GM18858 (cell line): Measurements from ENCODE around the gene VGLL2.

ENCODE experiments used
- ATAC-seq: cut with Tn5 transposase; IDR thresholded peaks from one replicate; pipeline ENCODE4 v1.9.1; 2021; ENCODE audit not compliant: unreplicated experiment

Gene VGLL2

GRCh38 chr6:117268924-117269323 is 3.6 kb downstream of the VGLL2 start:
- no peak for ATAC-seq

DNA sequence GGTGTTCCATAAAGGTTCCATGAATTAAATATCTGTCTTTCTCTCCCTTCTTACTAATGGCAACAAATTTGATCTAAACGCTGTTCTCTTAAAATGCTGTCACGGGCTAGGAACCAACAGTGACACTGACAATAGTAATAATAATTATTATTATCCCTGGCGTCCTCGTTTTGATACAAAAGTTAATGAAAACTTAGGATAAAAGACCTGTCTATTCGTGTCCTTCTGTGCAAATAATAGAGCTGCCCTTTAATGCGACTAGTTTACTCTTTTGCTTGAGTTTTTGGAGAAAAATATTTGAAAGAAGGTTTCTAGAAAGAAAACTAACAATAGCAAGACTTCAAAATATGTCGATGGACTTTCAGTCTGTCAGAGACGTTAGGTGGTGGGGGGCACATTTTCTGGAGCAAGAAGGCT is 4.3 kb downstream of the VGLL2 start:
- ATAC-seq = no peak

DNA sequence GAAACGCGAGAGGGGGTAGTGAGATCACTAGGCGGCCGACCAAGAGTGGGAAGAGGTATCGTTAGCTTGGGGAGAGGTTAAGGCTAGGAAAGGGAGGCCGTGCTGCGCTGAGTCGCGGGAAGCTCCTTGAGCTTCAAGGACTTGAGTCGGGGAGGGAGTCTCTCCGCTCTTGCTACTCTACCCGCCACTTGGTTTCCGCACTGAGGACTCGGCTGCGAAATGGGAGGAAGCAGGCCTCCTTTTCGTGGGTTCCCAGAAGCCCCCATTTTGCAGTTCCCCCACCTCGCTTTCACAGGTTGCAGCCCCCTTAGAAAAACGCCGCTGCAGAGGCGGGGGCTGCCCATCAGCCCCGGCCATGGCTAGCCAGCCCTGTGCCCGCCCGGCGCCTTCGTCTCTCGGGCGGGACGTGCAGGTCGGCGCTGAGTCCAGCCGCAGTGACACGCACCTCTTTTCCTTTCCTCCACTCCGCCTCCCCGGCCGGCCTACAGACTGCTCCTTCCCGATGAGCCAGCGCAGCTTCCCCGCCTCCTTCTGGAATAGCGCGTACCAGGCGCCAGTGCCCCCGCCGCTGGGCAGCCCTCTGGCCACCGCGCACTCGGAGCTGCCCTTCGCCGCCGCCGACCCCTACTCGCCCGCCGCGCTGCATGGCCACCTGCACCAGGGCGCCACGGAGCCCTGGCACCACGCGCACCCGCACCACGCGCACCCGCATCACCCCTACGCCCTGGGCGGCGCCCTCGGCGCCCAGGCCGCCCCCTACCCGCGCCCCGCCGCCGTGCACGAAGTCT is 4.9 kb downstream of the VGLL2 start:
- ATAC-seq = no peak

DNA sequence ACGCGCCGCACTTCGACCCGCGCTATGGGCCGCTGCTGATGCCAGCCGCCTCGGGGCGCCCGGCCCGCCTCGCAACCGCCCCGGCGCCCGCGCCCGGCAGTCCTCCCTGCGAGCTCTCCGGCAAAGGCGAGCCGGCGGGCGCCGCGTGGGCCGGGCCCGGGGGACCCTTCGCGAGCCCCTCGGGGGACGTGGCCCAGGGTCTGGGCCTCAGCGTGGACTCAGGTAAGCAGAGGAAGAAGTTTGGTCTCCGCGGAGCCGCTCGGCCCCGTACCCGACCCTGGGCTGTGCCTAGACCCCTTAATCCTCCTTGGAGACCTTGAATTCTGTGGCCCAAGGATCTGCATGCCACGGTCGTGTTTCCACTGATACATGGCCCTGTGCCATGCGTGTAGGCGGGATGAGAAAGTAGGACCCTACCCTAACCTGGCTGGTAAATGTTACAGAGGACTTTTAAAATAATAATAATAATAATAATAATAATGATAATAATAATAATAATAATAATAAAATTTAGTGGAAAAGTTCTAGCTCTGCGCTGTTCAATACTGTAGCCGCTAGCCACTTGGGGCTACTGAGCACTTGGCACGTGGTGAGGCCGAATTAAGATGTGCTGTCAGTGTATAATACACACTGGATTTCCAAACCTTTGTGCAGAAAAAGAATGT is 5.6 kb downstream of the VGLL2 start:
- no peak for ATAC-seq

DNA sequence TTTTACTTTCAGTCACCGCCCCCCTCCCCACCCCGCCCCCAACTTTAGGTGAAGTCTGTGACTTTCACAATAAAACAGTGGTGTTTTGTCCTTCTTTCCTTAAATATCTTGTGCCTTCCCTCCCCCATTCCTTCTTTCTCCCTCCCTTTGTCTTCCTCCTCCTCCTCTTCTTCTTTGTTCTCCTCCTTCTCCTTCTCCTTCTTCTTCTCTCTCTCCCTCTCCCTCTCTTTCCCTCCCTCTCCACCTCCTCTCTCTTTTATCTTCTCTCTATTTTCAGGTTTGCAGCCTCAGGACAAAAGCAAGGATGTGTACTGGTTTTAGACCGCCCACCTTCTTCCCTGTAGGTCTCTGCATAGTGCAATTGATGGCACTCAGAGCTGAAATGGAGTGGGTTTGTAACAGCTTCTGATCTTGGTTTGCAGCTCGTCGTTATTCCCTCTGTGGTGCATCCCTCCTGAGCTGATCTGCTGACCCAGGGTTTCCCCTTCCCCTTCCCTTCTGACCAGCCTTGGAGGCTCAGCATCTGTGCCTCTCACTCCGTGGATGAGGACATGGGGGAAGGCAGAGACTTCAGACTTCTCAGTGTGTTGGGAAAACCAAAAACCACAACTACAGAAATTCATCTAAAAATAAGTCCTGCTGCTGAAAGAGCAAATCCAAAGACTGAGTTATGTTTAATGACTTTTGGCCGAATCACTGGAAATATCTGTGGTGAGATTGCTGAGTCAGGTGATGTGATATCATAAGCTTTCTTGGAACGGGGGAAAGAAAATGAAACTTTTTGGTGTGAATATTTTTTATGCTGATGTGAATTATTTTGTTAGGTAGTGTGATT is 6.9 kb downstream of the VGLL2 start:
- no peak for ATAC-seq

GRCh38 chr6:117272891-117273290 is 7.5 kb downstream of the VGLL2 start:
- ATAC-seq = no peak

DNA sequence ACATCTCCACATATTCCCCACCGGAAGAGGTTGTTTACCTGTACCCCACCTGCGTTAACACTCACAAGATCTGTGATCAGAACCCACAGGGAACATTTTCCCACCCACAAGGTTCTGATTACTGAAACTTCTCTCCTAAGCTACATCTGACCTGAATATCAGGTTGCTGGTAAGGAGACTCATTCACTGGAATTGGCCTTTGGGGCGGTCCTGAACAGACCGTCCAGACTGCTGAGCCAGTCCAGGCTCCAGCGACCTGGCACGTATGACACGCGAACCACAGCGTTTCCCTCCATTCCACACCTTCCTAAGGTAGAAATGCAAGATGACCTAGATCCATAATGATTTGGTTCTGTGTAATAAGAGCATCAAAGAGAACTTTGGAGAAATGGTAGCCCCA is 9.8 kb downstream of the VGLL2 start:
- ATAC-seq = no peak

DNA sequence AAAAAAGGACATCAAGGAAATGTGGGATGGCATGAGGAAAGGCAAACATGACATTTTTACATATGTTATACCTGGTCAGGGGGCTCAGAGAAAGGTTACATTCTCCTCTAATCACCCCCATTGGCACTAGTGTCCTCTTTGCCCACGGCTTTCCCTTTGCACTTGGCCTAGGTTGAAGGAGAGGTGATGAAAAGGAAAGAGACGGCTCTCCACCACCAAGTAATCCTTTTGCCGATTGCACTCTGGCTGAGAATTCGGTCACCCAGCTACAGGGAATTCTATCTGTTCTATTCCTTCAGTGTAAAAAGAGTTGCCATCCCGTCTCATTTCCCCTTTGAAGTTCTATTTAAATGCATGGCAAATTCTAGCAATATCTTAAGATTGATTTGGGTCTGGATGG is 10.4 kb downstream of the VGLL2 start:
- ATAC-seq = no peak

- no peak for ATAC-seq
Observed at GRCh38 chr6:117276778-117277316, 11.5 kb downstream of the VGLL2 start.

DNA sequence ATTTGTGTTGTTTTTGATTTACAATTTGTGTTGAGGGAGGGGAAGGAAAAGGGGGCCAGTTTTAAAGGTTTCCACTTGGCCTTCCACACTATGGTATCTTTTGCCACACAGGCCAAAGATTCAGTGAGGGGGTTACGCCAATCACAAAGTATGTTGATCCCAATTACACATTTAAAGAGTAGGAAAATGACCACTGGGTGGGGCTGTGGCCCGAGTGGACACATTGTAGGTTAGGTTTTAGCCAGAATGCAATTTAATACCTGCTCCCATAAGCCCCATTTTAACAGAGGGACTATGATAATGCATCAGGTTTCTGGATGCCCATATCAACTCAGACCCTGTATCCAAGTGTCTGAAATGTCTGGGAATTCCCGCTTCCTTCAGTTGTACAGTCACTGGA is 15.6 kb downstream of the VGLL2 start:
- ATAC-seq = no peak

GRCh38 chr6:117288083-117288715 is 22.8 kb downstream of the VGLL2 start:
- ATAC-seq = no peak

DNA sequence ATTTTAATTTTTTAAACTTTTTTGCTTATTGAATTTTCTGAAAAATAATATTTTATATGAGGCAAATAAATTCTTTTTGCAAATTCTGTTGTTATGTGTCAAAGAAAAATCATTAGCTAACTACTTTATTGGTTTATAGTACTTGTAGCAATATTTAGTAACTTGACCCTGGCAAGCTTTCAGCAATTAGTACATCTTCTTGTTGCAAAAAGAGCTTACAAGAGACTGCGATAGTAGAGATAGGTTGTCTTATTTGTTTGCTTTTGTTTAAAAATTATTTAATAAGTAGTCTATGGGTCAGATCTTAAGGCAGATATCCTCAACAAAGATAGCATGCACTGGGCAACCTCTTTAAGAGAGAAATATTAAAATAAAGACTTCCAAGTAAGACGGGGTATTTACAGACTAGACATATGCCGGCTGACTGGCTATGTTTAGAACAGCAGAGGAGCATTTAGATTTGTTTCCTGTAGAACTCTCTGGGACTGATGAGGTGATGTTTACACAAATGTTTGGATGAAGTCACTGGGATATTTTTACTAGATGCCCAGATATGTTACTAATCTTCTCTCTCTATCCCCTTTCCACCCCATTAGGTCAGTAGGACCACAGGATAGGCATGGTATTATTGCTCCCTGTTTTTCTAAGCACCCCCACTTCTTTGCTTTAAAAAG is 25.0 kb downstream of the VGLL2 start:
- no peak for ATAC-seq

GRCh38 chr6:117298941-117299340 is 33.6 kb downstream of the VGLL2 start:
- ATAC-seq = no peak

GRCh38 chr6:117303323-117303722 is 38.0 kb downstream of the VGLL2 start:
- no peak for ATAC-seq

- ATAC-seq = peak; percentile 45
Observed at GRCh38 chr6:117304446-117304845, 39.1 kb downstream of the VGLL2 start.

DNA sequence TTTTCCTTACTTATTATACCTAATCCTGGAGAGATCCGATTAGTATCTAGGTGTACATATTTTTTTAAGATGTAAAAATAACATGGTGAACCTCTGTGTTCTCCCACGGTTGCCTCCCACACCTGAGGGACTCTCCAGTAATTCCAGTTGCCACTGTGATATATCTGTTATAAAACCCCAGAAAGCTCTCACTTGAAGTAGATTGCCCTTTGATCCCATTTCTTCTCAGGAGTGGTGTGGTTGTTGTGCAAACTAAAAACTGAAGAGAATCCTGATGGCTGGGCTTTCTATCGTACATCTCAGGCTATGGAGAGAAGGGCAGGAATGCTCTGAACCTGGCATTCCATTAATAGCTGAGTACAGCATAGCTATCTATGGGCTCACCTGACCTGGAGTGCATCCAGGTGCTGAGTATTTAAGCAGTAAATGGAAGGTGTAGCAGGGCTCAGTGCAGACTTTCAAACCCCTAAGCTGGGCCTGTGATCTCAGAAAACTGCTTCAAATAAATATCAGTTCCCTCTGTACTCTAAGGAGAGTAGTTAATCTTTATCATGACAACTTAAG is 41.0 kb downstream of the VGLL2 start:
- ATAC-seq = no peak

- ATAC-seq = no peak
Observed at GRCh38 chr6:117307655-117308054, 42.3 kb downstream of the VGLL2 start.

DNA sequence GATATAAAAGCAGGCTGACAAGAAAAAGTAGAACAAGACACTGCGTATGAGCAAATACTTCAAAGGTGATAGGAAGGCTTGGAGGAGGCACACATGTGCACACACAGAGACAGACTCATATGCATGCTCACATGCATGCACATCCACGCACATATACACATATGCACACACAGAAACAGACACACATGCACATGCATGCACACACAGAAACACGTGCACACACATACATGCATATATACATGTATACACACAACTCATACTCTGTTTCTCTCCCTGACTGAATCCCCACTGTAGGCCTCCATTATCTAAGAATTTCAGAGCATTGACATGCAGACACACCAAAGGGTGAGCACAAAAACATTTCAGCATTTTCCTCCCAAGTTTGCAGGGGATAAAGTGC is 43.7 kb downstream of the VGLL2 start:
- ATAC-seq = no peak

DNA sequence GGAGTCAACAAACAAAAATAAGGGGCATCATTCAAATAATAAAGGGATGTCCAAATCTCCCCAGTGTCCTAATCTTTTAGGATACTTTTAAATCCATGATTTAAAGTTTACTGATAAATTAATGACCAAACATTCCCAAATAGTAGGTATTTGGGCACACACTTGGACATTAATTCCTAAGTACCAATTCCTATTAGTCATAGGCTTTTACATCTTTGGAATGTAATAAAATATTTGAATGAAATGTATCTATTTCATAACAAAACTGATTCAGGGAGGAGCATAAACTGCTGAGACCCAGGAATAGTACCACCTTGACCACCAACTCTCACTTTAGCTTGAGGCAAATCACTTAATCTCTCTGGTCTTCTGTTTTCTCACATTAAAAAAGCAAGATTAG is 44.3 kb downstream of the VGLL2 start:
- ATAC-seq = no peak

GRCh38 chr6:117311310-117311709 is 46.0 kb downstream of the VGLL2 start:
- no peak for ATAC-seq
